Neural cell (in vitro differentiated cells): ENCODE measurements around the gene KYNU.

ENCODE experiments used
- POLR2AphosphoS5 ChIP-seq: IDR thresholded peaks from 2 replicates; pipeline ENCODE4 v1.6.1; 2012
- RAD21 ChIP-seq: fragments of 450-650 bp; conservative IDR thresholded peaks from 2 replicates; pipeline ENCODE4 v1.6.1; 2014; ENCODE audit warnings: antibody characterized with exemption, mild to moderate bottlenecking, moderate library complexity

DNA sequence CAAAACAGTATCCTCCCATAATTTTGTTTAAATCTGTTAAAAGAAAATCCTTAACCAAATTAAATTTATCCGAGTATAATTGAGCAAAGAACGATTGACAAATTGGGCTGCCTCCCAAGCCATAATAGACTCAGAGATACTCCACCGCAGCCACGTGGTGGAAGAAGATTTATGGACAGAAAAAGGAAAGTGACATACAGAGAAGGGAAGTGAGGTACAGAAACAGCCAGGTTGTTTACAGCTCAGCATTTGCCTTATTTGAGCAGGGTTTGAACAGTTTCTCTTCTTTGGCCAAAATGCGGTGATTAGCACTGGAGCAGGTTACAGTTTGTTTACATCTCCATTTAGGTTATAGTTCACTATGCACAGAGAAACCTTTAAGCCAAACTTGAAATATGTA, 60.8 kb downstream of the KYNU start:
- TF ChIP-seq POLR2AphosphoS5 = no peak
- TF ChIP-seq RAD21 = no peak
